LNCaP clone FGC (cell line): ENCODE measurements around the gene MRPL45.

Source experiments
- DNase-seq: peaks from one replicate; pipeline ENCODE4 v3.0.0-alpha.2; 2011; ENCODE audit warnings: low read depth
- H3K4me3 ChIP-seq: 2 replicates; pipeline ENCODE4 v1.5.1; 2011; ENCODE audit warnings: mild to moderate bottlenecking, low read depth, low read length, control low read depth
- TF ChIP-seq, protein P1 (sequence below): IDR thresholded peaks from 2 replicates; pipeline ENCODE4 v1.5.1; 2012; ENCODE audit warnings: mild to moderate bottlenecking; ENCODE audit not compliant: control insufficient read depth, insufficient read depth; ENCODE audit errors: extremely low read depth

Gene MRPL45

DNA sequence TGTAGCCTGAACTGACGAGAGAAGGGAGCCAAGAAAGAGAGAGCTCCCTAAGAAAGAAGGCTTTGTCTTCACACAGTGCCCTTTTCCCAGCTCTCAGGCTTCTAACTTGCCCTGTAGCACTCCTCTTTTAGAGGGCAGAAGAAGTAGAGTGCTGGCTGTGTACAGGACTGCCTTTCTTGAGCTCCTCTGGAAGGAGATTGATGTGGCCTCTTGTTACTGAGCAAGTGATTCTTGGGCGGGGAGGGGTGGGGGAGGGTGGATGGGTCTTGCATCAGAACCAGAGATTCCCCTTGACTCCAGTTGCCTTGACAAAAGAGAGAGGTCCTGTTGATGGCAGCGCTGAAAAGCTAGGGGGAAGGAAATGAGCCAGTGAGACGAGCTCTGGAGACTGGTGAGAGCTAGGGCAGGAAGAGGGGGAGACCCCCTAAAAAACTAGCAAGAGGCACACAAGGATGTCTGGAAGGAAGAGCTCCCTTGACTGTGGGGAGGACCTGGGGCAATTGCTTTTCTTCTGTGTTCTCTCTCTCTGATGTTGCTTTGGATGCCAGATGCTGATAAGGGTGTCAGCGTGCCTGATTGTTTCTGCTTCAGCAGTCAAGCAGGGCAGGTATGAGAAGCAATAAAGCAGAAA is 28.4 kb downstream of the MRPL45 start:
- TF ChIP-seq, protein P1, sequence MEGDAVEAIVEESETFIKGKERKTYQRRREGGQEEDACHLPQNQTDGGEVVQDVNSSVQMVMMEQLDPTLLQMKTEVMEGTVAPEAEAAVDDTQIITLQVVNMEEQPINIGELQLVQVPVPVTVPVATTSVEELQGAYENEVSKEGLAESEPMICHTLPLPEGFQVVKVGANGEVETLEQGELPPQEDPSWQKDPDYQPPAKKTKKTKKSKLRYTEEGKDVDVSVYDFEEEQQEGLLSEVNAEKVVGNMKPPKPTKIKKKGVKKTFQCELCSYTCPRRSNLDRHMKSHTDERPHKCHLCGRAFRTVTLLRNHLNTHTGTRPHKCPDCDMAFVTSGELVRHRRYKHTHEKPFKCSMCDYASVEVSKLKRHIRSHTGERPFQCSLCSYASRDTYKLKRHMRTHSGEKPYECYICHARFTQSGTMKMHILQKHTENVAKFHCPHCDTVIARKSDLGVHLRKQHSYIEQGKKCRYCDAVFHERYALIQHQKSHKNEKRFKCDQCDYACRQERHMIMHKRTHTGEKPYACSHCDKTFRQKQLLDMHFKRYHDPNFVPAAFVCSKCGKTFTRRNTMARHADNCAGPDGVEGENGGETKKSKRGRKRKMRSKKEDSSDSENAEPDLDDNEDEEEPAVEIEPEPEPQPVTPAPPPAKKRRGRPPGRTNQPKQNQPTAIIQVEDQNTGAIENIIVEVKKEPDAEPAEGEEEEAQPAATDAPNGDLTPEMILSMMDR = no peak
- no peak for DNase-seq
- no peak overlapping the region for H3K4me3 ChIP-seq

DNA sequence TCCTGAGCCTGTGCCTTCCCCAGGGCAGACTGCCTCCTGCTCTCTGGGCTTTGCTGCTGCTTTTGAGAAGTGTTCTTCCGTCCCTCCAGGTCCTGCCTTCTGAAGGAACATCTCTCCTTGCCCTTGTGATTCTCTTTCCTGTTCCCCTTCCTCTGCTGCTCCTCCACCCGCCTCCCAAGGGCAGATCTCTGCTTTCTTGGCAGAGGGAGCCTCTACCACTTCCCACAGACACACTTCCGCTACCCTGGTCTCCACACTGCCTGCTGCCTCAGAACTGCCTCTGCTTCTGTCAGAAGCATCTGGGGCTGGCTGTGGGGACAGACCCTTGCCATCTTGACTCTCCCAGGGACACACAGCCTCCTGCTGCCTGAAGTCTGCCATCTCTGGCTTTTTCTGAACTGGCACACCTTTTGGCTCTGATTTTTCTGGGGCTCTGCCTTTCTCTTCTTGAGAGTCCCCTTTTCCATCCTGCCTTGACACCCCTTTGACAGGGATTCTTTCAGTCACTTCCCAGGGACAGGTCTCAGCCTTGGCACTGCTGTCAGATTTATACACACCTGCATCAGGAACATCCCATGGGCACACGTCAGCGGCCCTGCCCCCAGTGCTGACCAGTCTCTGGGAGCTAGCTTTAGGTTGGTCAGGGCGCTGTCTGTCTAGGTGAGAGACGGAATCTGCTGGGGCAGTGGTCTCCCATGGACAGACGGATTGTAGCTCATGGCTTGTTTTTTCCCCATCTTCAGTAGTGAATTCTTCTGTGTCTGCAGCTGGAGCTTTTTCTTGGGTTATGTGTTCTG is 30.2 kb downstream of the MRPL45 start:
- H3K4me3 ChIP-seq = no peak overlapping the region
- DNase-seq = no peak
- TF ChIP-seq, protein P1 = no peak

DNA sequence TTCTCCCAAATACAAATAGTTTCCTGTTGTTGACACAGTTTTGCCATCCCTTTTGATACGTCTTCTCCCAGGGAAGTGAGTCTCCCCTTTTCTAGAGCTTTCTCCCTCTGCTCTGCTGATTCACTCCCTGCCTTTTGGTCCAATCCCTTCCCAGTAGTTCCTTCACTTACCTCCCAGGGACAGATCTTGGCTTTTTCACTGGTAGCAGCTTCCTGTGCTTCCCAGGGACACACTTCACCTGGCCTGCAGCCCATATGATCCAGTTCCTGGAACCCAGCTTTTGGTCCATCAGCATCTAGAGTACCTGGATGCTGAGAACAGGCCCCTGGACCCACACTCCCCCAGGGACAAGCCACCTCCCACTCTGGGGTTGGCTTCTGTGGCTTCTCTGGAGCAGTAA is 31.0 kb downstream of the MRPL45 start:
- no peak for DNase-seq
- TF ChIP-seq, protein P1 = no peak
- no peak overlapping the region for H3K4me3 ChIP-seq

DNA sequence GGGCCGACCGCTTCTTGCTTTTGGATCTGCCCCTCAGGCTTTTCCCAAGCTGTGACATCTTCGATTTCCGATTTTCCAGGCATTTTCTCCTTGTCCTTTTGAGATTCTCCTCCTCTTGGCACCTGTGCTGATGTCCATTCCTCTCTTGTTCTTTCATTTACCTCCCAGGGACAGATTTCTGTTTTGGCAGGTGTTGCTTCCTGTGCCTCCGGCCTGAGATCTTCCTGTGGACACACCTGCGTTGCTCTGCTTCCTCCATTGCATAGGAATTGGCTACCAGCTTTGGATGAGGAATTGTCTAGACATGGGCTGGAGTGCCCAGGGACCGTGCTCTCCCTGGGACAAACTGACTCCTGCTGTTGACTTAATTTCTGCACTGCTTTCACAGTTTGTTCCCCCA is 31.7 kb downstream of the MRPL45 start:
- H3K4me3 ChIP-seq = no peak overlapping the region
- no peak for DNase-seq
- TF ChIP-seq, protein P1 = no peak

DNA sequence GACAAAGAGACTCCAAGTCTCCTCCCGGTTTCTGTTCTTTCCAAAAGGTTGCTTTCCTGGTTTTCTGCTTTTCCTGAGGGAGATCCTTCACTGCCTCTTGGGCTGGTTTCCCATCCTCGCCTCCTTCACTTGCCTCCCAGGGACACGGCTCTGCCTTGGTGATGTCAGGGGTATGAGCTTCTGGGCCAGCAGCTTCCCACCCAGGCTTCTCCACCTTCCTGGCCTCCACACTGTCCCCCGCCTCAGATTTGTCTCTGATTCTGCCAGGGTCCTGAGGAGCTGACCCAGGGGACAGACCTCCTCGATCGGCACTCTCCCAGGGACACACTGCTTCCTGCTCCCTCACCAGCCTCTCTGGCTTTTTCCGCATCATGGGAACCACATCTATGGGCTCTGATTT is 32.3 kb downstream of the MRPL45 start:
- H3K4me3 ChIP-seq = no peak overlapping the region
- DNase-seq = no peak
- TF ChIP-seq, protein P1 = no peak

DNA sequence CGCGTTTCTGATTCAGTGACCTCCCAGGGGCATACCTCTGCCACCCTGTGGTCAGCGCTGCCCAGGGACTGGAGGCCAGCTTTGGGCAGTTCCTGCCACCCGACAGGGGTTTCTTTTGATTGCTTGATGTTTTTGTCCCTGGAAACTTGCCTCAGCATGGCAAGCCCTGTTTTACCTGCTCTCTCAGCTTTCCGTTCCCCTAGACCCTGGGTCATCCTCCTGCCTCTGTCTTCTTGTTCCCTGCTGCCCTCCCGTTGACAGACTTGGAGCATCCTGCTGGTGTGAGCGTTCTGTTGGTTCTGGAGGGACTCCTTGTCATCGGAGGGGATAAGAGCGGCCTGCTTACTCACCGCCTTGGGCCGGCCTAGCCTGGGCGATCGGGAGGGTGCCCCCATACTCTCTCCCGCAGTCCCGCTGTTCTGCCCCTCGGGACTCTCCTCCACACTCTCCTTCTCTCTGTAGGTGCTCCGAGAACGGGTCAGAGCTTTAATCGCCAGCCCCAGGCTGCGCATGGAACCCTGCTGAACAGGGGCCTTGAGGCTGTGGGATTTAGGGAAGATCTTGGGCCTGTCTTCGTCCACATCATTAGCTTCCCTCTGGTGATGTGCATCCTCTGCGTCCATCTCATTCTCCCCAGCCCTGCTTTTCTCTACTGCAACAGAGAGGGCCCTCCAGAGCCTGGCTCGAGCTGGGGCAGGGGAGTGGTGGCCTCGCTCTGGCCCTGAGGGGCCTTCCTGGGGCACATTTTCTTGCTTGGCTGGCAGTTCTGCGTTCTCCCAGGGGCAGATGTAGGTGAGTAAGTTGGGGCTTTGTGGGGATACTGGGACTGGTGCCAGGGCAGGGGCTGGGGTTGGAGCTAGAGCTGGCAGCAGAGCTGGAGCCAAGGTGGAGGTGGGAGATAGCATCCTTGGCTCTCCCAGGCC is 33.1 kb downstream of the MRPL45 start:
- no peak for DNase-seq
- H3K4me3 ChIP-seq = no peak overlapping the region
- TF ChIP-seq, protein P1 = no peak
